Endothelial cell of umbilical vein (primary cell): ENCODE measurements around the gene MSANTD2. TPM values are rescaled to one million over a fixed set of nuclear protein-coding genes. Genes with fewer than 3 reads are reported as not detected.

Experiments
- BruUV-seq: library from RNA; stranded (reverse); fragments of 400-500 nt; replicated peaks from 2 replicates; lab custom pipeline; 2021; lab: Mats Ljungman, UMichigan
- CTCF ChIA-PET: fragments of 300-600, 350-600 bp; sonication (Branson Sonifier 250); formaldehyde crosslinking; loops from one replicate; lab custom pipeline; 2021; ENCODE audit warnings: antibody characterized with exemption, inconsistent platforms; lab: Charles Lee
- POLR2A ChIA-PET: fragments of 300-600, 350-600 bp; sonication (Branson Sonifier 250); formaldehyde crosslinking; loops from one replicate; lab custom pipeline; 2021; ENCODE audit warnings: antibody characterized with exemption, inconsistent platforms; lab: Charles Lee
- DNase-seq: peaks from one replicate; pipeline ENCODE4 v3.0.0-alpha.2; 2011; ENCODE audit warnings: low read depth, low spot score
- FAIRE-seq: peaks from 2 replicates; lab custom pipeline; 2011; peaks lifted over from hg19 to GRCh38; lab: Jason Lieb, UNC
- H2AFZ ChIP-seq: 2 replicates; pipeline ENCODE4 v1.6.0; 2012; ENCODE audit warnings: low read depth, low read length, control low read depth, inconsistent platforms
- H3K27ac ChIP-seq: 2 replicates; pipeline ENCODE4 v1.5.1; 2011; ENCODE audit warnings: low read depth, mild to moderate bottlenecking, control low read depth, low read length, moderate library complexity; ENCODE audit not compliant: insufficient read depth
- H3K27me3 ChIP-seq, 2 experiments: 2 replicates each; pipeline versions ENCODE4 v1.6.0 to v1.6.1; 2011; ENCODE audit warnings: low read length in 2 of 2, mixed read lengths in 1 of 2; ENCODE audit not compliant: control insufficient read depth in 2 of 2, insufficient read depth in 2 of 2
- H3K36me3 ChIP-seq, 2 experiments: 2 replicates in 1 of 2; 3 replicates in 1 of 2; pipeline ENCODE4 v1.5.1; 2011; ENCODE audit warnings: low read length in 2 of 2, mild to moderate bottlenecking in 1 of 2, moderate library complexity in 1 of 2; ENCODE audit not compliant: control insufficient read depth in 2 of 2, insufficient read depth in 2 of 2; ENCODE audit errors: extremely low read depth in 1 of 2
- H3K4me1 ChIP-seq: 3 replicates; pipeline ENCODE4 v1.5.1; 2011; ENCODE audit warnings: mild to moderate bottlenecking, low read length; ENCODE audit not compliant: control insufficient read depth, insufficient read depth; ENCODE audit errors: extremely low read depth
- H3K4me2 ChIP-seq: 2 replicates; pipeline ENCODE4 v1.6.1; 2011; ENCODE audit warnings: low read length, control low read depth, mixed read lengths; ENCODE audit not compliant: insufficient read depth
- H3K4me3 ChIP-seq, 3 experiments: fragments of 200-600 bp in 1 of 3; sonication (generic), shearing (Covaris generic) in 1 of 3; replicated peaks in 1 of 3; 2 replicates each; pipeline ENCODE4 v1.5.1; 2011 to 2016; ENCODE audit warnings: control low read depth in 3 of 3, low read length in 3 of 3, mild to moderate bottlenecking in 2 of 3, inconsistent platforms in 1 of 3, low read depth in 1 of 3, moderate library complexity in 1 of 3; ENCODE audit not compliant: insufficient read depth in 1 of 3
- H3K79me2 ChIP-seq: 2 replicates; pipeline ENCODE4 v1.6.0; 2012; ENCODE audit warnings: low read length, inconsistent platforms; ENCODE audit not compliant: control insufficient read depth, insufficient read depth
- H3K9ac ChIP-seq: replicated peaks from 2 replicates; pipeline ENCODE3; 2011; ENCODE audit warnings: low read length, control low read depth; ENCODE audit not compliant: insufficient read depth; ENCODE audit errors: extremely low read depth
- H3K9me1 ChIP-seq: replicated peaks from 3 replicates; pipeline ENCODE4 v1.6.0; 2011; ENCODE audit warnings: mild to moderate bottlenecking, low read length; ENCODE audit not compliant: control insufficient read depth, insufficient read depth; ENCODE audit errors: extremely low read depth
- H3K9me3 ChIP-seq: replicated peaks from 2 replicates; pipeline ENCODE4 v1.5.1; 2012; ENCODE audit warnings: low read length, inconsistent platforms; ENCODE audit not compliant: control insufficient read depth, insufficient read depth
- H4K20me1 ChIP-seq: replicated peaks from 2 replicates; pipeline ENCODE3; 2011; ENCODE audit warnings: mild to moderate bottlenecking, low read length; ENCODE audit not compliant: control insufficient read depth, insufficient read depth; ENCODE audit errors: extremely low read depth
- CTCF ChIP-seq, 2 donors: IDR thresholded peaks; 1 replicate in 1 of 2; 2 replicates in 1 of 2; pipeline ENCODE4 v1.5.1; 2011; ENCODE audit warnings: low read length in 2 of 2, mild to moderate bottlenecking in 2 of 2, moderate library complexity in 2 of 2, control low read depth in 1 of 2, inconsistent platforms in 1 of 2, low read depth in 1 of 2; ENCODE audit not compliant: insufficient read depth in 1 of 2; ENCODE audit errors: extremely low read depth in 1 of 2
- EZH2 ChIP-seq: IDR thresholded peaks from 2 replicates; pipeline ENCODE4 v1.6.1; 2012; ENCODE audit warnings: borderline replicate concordance, low read depth, mild to moderate bottlenecking, moderate library complexity, low read length, inconsistent platforms; ENCODE audit not compliant: severe bottlenecking
- FOS ChIP-seq: IDR thresholded peaks from 2 replicates; pipeline ENCODE4 v1.6.1; 2011; ENCODE audit warnings: mild to moderate bottlenecking, low read length, moderate library complexity, borderline replicate concordance; ENCODE audit not compliant: insufficient read depth
- GATA2 ChIP-seq: IDR thresholded peaks from 2 replicates; pipeline ENCODE4 v1.7.0; 2011; ENCODE audit warnings: low read depth, mild to moderate bottlenecking, moderate library complexity, mixed read lengths, low read length; ENCODE audit not compliant: insufficient read length, insufficient read depth
- JUN ChIP-seq: IDR thresholded peaks from 2 replicates; pipeline ENCODE4 v1.6.1; 2011; ENCODE audit warnings: borderline replicate concordance, low read depth; ENCODE audit not compliant: insufficient read length, insufficient read depth
- MAX ChIP-seq: IDR thresholded peaks from 2 replicates; pipeline ENCODE4 v1.6.1; 2011; ENCODE audit not compliant: insufficient read depth, insufficient read length
- MYC ChIP-seq: IDR thresholded peaks from one replicate; pipeline ENCODE4 v1.6.1; 2011; ENCODE audit warnings: mild to moderate bottlenecking, low read depth, low read length
- POLR2A ChIP-seq: IDR thresholded peaks from 2 replicates; pipeline ENCODE4 v1.6.1; 2012; ENCODE audit warnings: low read depth, mild to moderate bottlenecking, control low read depth, low read length
- POLR2AphosphoS5 ChIP-seq: IDR thresholded peaks from 2 replicates; pipeline ENCODE4 v1.6.1; 2012; ENCODE audit warnings: low read depth, mild to moderate bottlenecking, control low read depth, low read length, moderate library complexity; ENCODE audit not compliant: insufficient read depth
- dilution Hi-C: fragments of 300-500 bp; cut with MboI; formaldehyde crosslinking; loops from one replicate; pipeline ENCODE4 v1.15.0; 2019; ENCODE audit warnings: low sequenced_read_pairs; ENCODE audit not compliant: extremely low pct_ligation_motif_present
- intact Hi-C: fragments of 100-400 bp; cut with micrococcal nuclease; formaldehyde crosslinking; loops from one replicate; pipeline ENCODE4 v1.10.0; 2022
- polyA plus RNA-seq, 4 experiments: library from polyadenylated mRNA; depleted of rRNA in 3 of 4; stranded (reverse) in 3 of 4; unstranded in 1 of 4; fragments of >200 nt; gene quantifications; 2 replicates each; pipeline versions ENCODE4 v1.2.1 to v1.2.3, GENCODE V29; 2011 to 2012; ENCODE audit warnings: missing spikeins in 1 of 4
- total RNA-seq: library from RNA; stranded (reverse); gene quantifications from 2 replicates; pipeline ENCODE4 v1.2.3, GENCODE V29; 2021

The MSANTD2 gene
- total and polyA plus RNA-seq, 2 donors (not counting 3 experiments of a cell fraction or from before 2014, with no cell fraction given) = 5.5 to 23.2 TPM

GRCh38 chr11:124760806-124761205 is 39.4 kb downstream of the MSANTD2 start:
- H3K79me2 ChIP-seq = peaks cover 69% of the 10 kb centered on the region

More at GRCh38 chr11:124760806-124761205, 39.4 kb downstream of the MSANTD2 start:
- Histone ChIP-seq H4K20me1 (no peaks in the 10 kb centered on the region), H3K36me3 (peaks cover 12% of the 10 kb centered on the region in 2 experiments), H3K27ac (peak overlapping the region; percentile 100), H3K9ac (peak overlapping the region; percentile 98), H3K4me1 (peaks cover 47% of the 10 kb centered on the region), H3K9me1 (no peaks in the 10 kb centered on the region), H2AFZ (no peak overlapping the region), H3K4me3 (peak overlapping the region; percentile 62 to 97 (median 64)), H3K9me3 (no peaks in the 10 kb centered on the region), H3K27me3 (no peaks in the 10 kb centered on the region), H3K4me2 (peak overlapping the region; percentile 77)
- CTCF ChIA-PET = interaction anchor here (0.8 to 13.1 kb wide), 12 partner anchors 9 to 116 kb away, joined by 3 to 301 read pairs (median 6); partner anchors contain the start of genes NRGN, ROBO3, SIAE and SPA17
- intact Hi-C loops (no loop called here), dilution Hi-C loops (no loop called here)
- no peak for FAIRE-seq
- POLR2A ChIA-PET = interaction anchor here (1.4 to 5.9 kb wide), 3 partner anchors 13 to 40 kb away, joined by 4 to 67 read pairs (median 4); no protein-coding TSS in a partner anchor
- no peak for TF ChIP-seq CTCF (IDR thresholded peaks at IDR 0.05; ENCODE audit: extremely low read depth in 1 of 2, insufficient read depth in 1 of 2, low read depth in 1 of 2, low read length in 2 of 2)
- TF ChIP-seq EZH2 = no peak
- no peak for TF ChIP-seq MYC
- TF ChIP-seq POLR2A = peak; percentile 88
- no peak for TF ChIP-seq GATA2
- TF ChIP-seq FOS = no peak
- TF ChIP-seq MAX = no peak
- TF ChIP-seq JUN = no peak
- TF ChIP-seq POLR2AphosphoS5 = peak; percentile 15
- DNase-seq = no peak
- no TSS peak for BruUV-seq
